ENCODE measurements around the gene KCNQ4.

Gene KCNQ4

GRCh38 chr1:40797668-40798010 lies 14.1 kb downstream of the KCNQ4 start:
- no peak for DNase-seq

GRCh38 chr1:40798366-40799281 lies 15.0 kb downstream of the KCNQ4 start:
- DNase-seq: no peak

- DNase-seq: no peak
Measured at GRCh38 chr1:40799351-40799867, 15.8 kb downstream of the KCNQ4 start.

- no peak for DNase-seq
Measured at GRCh38 chr1:40801742-40802077, 18.1 kb downstream of the KCNQ4 start.

- DNase-seq: peak; percentile 88
Measured at GRCh38 chr1:40802078-40802741, 18.6 kb downstream of the KCNQ4 start.

- DNase-seq: no peak
Measured at GRCh38 chr1:40802742-40803113, 19.1 kb downstream of the KCNQ4 start.

GRCh38 chr1:40803447-40803846 lies 19.9 kb downstream of the KCNQ4 start:
- no peak for DNase-seq

GRCh38 chr1:40803902-40804301 lies 20.3 kb downstream of the KCNQ4 start:
- DNase-seq: no peak

- no peak for DNase-seq
Measured at GRCh38 chr1:40806240-40806639, 22.7 kb downstream of the KCNQ4 start.

GRCh38 chr1:40806731-40807695 lies 23.4 kb downstream of the KCNQ4 start:
- DNase-seq: no peak

GRCh38 chr1:40808002-40808401 lies 24.4 kb downstream of the KCNQ4 start:
- no peak for DNase-seq

GRCh38 chr1:40808444-40808843 lies 24.9 kb downstream of the KCNQ4 start:
- no peak for DNase-seq

- no peak for DNase-seq
Measured at GRCh38 chr1:40808909-40809308, 25.3 kb downstream of the KCNQ4 start.

GRCh38 chr1:40810927-40811326 lies 27.3 kb downstream of the KCNQ4 start:
- no peak for DNase-seq

- no peak for DNase-seq
Measured at GRCh38 chr1:40815420-40815819, 31.8 kb downstream of the KCNQ4 start.

GRCh38 chr1:40817791-40818263 lies 34.2 kb downstream of the KCNQ4 start:
- no peak for DNase-seq

- DNase-seq: peak; percentile 88
Measured at GRCh38 chr1:40818264-40818961, 34.8 kb downstream of the KCNQ4 start.

GRCh38 chr1:40819101-40819500 lies 35.5 kb downstream of the KCNQ4 start:
- DNase-seq: no peak

GRCh38 chr1:40820251-40820797 lies 36.7 kb downstream of the KCNQ4 start:
- DNase-seq: no peak

- no peak for DNase-seq
Measured at GRCh38 chr1:40820911-40821693, 37.5 kb downstream of the KCNQ4 start.

GRCh38 chr1:40822890-40823289 lies 39.3 kb downstream of the KCNQ4 start:
- DNase-seq: no peak

Measured in activated naive CD4-positive, alpha-beta T cell treated with Interleukin-2 at 50 U/mL for 16 hours (primary cell).